Stimulated activated CD4-positive, alpha-beta T cell treated with anti-CD3 and anti-CD28 coated beads, TNF-alpha, amount 100 ng/mL, for 1 hour (primary cell): Measurements from ENCODE around the gene PSMF1.
"Not testable (repeated sequence)": the region's sequence is repeated elsewhere in the genome, so short reads cannot be mapped to it uniquely, and the experiment has no call there.

ENCODE experiments used
- DNase-seq, 3 donors: peaks; one replicate each; pipeline ENCODE4 v3.0.0-alpha.2; 2020; ENCODE audit warnings: low read depth in 3 of 3, low spot score in 1 of 3

PSMF1 gene

GRCh38 chr20:1122388-1123315, 4.2 kb downstream of the PSMF1 start:
- no peak for DNase-seq

GRCh38 chr20:1123666-1124065, 5.3 kb downstream of the PSMF1 start:
- DNase-seq = no peak

GRCh38 chr20:1124421-1124820, 6.0 kb downstream of the PSMF1 start:
- DNase-seq = no peak

- DNase-seq = no peak
Measured at GRCh38 chr20:1125277-1125676, 6.9 kb downstream of the PSMF1 start.

- DNase-seq = no peak
Measured at GRCh38 chr20:1127840-1128239, 9.4 kb downstream of the PSMF1 start.

- DNase-seq = no peak
Measured at GRCh38 chr20:1130058-1130694, 11.8 kb downstream of the PSMF1 start.

- DNase-seq = no peak
Measured at GRCh38 chr20:1130847-1131246, 12.4 kb downstream of the PSMF1 start.

GRCh38 chr20:1131354-1131753, 13.0 kb downstream of the PSMF1 start:
- no peak for DNase-seq

- DNase-seq = no peak
Measured at GRCh38 chr20:1134355-1134754, 16.0 kb downstream of the PSMF1 start.

GRCh38 chr20:1134836-1135235, 16.4 kb downstream of the PSMF1 start:
- no peak for DNase-seq

GRCh38 chr20:1137236-1137635, 18.8 kb downstream of the PSMF1 start:
- DNase-seq = no peak

- DNase-seq = no peak
Measured at GRCh38 chr20:1144401-1145172, 26.2 kb downstream of the PSMF1 start.

GRCh38 chr20:1146957-1147356, 28.6 kb downstream of the PSMF1 start:
- no peak for DNase-seq

GRCh38 chr20:1149812-1150211, 31.4 kb downstream of the PSMF1 start:
- not testable (repeated sequence) for DNase-seq

- DNase-seq = no peak
Measured at GRCh38 chr20:1150218-1150617, 31.8 kb downstream of the PSMF1 start.

GRCh38 chr20:1150968-1151367, 32.6 kb downstream of the PSMF1 start:
- DNase-seq = no peak

- DNase-seq = no peak
Measured at GRCh38 chr20:1154226-1154625, 35.8 kb downstream of the PSMF1 start.

- DNase-seq = no peak
Measured at GRCh38 chr20:1154691-1155090, 36.3 kb downstream of the PSMF1 start.

GRCh38 chr20:1155342-1155741, 36.9 kb downstream of the PSMF1 start:
- DNase-seq = no peak

- no peak for DNase-seq
Measured at GRCh38 chr20:1160496-1160895, 42.1 kb downstream of the PSMF1 start.

- no peak for DNase-seq
Measured at GRCh38 chr20:1160991-1161390, 42.6 kb downstream of the PSMF1 start.

GRCh38 chr20:1163105-1163504, 44.7 kb downstream of the PSMF1 start:
- DNase-seq = no peak
